ENCODE results near the gene JUND. TPM values are rescaled to one million over a fixed set of nuclear protein-coding genes. Genes with fewer than 3 reads are reported as not detected.

The JUND gene
- total RNA-seq, 2 experiments from 2014 or later, result 339 to 357 TPM

DNA sequence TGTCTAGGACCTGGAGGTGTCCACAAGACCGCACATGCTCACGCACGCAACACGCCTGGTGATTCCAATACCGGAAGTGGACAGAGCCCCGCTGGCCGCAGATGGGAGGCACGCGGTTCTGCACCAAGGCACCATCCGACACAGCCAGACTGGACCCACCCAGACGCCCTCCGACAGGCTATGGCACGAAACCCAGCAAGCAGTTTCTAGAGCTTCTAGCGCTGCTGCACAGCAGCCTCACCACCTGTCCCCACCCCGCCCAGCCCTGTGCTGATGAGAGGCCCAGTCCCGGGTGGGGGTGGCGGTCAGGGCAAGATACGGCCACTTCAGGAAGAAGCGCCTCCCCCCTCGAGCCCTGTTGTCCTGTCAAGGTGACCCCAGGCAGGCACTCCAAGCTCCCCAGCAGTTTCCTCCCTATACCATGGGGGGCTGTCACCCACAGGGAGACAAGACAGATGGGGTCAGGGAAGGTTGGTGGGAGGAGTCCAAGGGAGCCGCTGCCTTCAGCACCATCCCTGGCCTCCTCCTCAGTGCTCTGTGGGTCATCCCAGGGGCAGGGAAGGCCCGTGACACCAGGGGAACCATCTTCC is 30.2 kb upstream of the JUND start:
- CTCF ChIA-PET, result interaction anchor here (0.6 to 6.0 kb wide), 4 partner anchors 21 to 171 kb away, joined by 3 to 38 read pairs (median 4); no protein-coding TSS in a partner anchor

DNA sequence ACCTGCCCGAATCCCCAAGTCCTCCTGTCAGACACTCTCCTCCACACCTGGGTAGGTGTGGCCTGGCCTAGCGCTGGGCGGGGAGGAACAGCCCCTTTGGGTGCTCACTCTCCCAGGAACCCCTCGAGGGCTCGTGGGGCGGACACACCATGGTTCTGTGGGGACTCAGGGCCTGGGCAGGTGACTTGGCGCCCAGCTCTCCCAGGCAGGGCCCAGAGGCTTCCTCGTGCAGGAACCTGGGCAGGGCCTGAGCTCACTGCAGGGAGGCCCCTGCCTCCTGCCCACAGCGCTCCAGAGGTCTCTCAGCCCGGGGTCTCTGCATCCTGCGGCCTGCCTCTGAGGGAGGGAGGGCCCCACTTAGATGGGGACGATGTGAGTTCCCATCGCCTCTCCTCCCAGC is 29.5 kb upstream of the JUND start:
- POLR2A ChIA-PET, result interaction anchor here (2.4 kb wide), 1 partner anchor 10 kb away, joined by 11 read pairs; no protein-coding TSS in a partner anchor
- CTCF ChIA-PET, result interaction anchor here (0.8 to 6.0 kb wide), 3 partner anchors 9 to 32 kb away, joined by 3 to 38 read pairs (median 3); no protein-coding TSS in a partner anchor

More for the DNA sequence above, 30.2 kb upstream of the JUND start:
- POLR2A ChIA-PET, result interaction anchor here (2.4 kb wide), 1 partner anchor 9 kb away, joined by 11 read pairs; no protein-coding TSS in a partner anchor

DNA sequence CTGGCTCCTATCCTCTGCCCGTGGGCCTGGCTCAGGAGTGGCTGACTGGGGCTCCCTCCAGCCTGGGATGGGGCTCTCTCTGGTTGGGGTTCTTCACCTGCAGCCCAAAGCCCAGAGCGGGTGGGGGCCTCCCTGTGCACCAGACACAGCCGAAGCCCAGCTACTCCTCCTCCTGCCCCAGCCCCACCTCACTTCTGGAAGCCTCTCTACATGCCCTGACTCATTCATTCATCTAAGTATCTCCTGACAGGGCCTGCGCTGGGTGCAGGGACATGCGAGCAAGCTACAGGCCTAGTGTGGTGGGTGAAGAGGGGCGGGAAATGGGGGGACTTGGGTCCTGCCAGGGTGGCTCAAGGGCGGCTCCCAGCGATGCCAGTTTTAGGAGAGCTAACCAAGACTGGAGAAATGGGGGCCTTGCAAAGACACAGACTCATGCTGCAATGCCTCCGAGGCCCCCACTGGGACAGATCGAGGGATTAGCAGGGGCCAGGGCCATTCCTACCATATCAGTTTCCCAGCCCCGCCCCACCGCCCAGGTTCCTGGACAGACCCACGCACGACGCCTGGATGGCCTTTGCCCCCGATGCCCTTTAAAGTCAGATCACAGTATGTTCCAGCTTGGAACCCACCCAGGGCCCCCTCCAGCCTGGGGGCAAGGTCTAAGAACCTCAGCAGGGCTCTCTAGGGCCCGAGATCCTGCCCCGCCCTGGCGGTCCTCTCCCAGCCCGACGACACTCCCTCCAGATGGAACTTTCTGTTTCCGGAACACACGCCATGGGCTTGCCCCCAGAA is 28.9 kb upstream of the JUND start:
- CTCF ChIA-PET, result interaction anchor here (0.6 to 6.0 kb wide), 3 partner anchors 8 to 32 kb away, joined by 3 to 38 read pairs (median 3); no protein-coding TSS in a partner anchor
- POLR2A ChIA-PET, result interaction anchor here (0.6 to 1.0 kb wide), 2 partner anchors 30 to 35 kb away, joined by 3 to 5 read pairs; no protein-coding TSS in a partner anchor

DNA sequence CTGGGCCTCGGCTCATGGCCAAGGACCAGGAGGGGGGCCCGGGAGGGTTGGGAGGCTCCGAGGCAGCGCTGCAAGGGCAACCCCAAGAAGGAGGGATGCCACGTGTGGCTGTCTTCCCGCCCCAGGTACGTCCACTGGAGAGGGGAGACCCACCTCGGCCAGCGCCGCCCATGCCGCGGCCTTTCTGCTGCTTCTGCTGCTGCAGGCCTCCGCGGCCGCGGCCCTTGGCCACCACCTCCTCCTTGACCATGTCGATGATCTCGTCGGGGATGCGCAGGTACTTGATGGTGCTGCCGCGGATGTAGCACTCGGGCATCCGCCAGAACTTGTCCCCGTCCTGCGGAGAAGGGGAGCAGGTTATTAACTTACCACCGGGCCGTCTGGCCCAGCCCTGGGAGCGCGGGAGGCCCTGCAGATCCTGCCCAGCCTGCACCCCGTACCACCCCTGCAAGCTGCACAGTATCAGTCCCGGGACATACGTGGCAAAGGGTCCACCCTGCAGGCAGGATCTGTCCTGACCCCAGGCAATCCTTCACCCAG is 28.2 kb upstream of the JUND start:
- POLR2A ChIA-PET, result interaction anchor here (0.6 to 1.3 kb wide), 3 partner anchors 28 to 34 kb away, joined by 3 to 5 read pairs (median 4); partner anchors contain the start of gene JUND
- CTCF ChIA-PET, result interaction anchor here (6.0 kb wide), 1 partner anchor 31 kb away, joined by 38 read pairs; no protein-coding TSS in a partner anchor

DNA sequence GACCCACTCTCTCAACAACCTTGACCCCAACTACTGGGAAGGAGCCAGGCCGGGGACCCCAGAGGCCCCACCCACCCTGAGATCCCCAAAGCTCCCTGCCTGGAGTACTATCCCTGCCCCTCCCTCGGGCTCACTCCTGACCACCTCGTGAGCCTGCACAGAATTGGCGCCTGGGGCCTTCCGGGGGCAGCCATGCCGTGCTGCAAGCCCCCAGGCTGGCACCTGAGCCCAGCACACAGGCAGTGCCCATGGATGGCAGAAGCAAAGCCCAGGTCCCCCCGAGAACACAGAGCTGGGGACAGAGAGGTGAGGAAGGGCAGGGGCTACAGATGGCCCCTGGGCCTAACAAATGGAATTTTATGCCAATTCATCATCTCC is 27.5 kb upstream of the JUND start:
- ChIA-PET CTCF (interaction anchor here (1.0 to 6.0 kb wide), 2 partner anchors 27 to 30 kb away, joined by 4 to 38 read pairs; partner anchors contain the start of gene JUND), POLR2A (interaction anchor here (1.3 kb wide), 1 partner anchor 27 kb away, joined by 4 read pairs; the partner anchor contains the start of gene JUND)

DNA sequence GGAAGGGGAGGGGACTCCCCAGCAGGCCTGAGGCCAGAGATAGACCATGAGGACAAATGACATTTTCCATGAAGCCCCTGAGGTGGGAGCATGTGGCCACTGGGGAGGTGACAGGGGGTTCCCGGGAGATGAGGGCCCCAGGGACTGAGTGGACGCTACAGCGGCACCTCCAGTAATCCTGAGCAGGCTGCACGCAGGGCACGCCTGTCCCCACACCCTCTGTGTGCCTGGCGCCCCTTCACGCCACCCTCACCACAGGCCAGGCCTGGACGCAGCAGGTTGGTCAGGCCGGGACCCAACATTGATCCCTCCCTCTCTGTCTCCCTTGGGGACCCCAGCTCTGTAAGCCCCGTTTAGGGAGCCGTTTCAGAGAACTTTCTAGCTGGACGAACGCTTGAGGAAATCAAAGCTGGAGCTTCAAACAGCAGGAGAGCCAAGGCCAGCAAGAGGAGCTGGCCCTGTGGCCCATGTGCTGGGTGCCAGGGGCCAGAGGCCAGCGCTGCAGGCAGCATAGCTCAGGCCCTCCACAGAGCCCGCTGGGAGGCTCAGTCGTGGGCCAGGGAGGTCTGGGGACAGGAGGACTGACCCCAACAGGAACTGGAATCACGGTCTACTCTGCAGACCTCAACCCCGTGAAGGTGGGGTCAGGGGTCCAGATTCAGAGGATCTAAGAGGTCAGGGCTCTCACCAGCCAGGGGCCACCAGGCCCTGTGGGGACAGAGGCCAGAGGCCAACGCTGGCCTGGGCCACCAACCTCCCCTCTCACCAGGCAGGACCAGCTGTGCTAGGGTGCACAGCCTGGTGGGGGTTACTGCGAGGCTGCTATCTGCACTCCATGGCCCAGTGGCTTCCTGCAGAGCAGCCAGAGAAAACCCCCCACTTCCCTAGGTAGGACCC is 26.9 kb upstream of the JUND start:
- POLR2A ChIA-PET, result interaction anchor here (0.6 to 1.7 kb wide), 3 partner anchors 27 to 29 kb away, joined by 4 to 5 read pairs (median 4); partner anchors contain the start of gene JUND
- CTCF ChIA-PET, result interaction anchor here (1.0 to 6.0 kb wide), 4 partner anchors 11 to 30 kb away, joined by 3 to 38 read pairs (median 4); partner anchors contain the start of gene JUND

DNA sequence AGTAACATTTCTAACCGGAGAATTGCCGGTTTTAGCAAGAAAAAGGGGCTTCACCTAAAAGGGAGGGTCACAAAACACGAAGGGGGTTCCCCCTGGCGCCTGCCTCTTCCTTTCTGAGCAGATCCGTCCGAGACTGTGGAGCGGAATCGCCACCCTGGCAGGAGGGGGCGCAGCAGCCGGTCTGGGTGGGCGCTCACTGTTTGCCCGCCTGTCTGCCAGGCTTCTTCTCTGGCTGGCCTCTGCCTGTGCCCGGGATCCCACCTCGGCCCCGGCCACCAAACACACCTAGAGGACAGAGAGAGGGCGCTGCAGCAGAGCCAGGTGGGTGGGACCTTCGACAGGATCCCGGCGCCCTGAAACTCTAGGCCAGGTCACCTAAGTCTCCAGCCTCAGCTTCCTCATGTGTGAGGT is 25.9 kb upstream of the JUND start:
- ChIA-PET POLR2A (interaction anchor here (0.6 to 1.7 kb wide), 4 partner anchors 14 to 27 kb away, joined by 3 to 5 read pairs (median 4); partner anchors contain the start of gene JUND), CTCF (interaction anchor here (0.9 to 6.0 kb wide), 7 partner anchors 10 to 31 kb away, joined by 3 to 38 read pairs (median 4); no protein-coding TSS in a partner anchor)

DNA sequence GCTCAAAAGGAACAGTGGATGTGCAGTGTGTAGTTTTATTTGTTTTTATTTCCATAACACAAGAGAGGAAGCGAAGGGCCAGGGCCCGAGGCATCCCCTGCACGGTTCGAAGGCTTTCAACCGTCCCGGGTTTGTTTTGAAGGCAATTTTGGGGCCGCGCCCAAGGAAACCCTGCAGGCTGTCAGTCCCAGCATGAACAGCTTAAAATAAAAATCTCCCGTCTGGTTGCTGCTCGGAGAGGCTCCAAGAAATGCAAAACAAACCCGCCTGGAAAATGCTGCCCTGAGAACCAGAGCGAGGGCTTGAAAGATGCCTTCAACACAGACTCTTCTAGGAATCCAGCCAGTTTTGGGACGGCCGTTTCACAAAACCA is 25.5 kb upstream of the JUND start:
- ChIA-PET CTCF (interaction anchor here (0.9 to 6.0 kb wide), 7 partner anchors 10 to 31 kb away, joined by 3 to 38 read pairs (median 4); no protein-coding TSS in a partner anchor), POLR2A (interaction anchor here (0.6 to 1.7 kb wide), 4 partner anchors 14 to 27 kb away, joined by 3 to 5 read pairs (median 4); partner anchors contain the start of gene JUND)

DNA sequence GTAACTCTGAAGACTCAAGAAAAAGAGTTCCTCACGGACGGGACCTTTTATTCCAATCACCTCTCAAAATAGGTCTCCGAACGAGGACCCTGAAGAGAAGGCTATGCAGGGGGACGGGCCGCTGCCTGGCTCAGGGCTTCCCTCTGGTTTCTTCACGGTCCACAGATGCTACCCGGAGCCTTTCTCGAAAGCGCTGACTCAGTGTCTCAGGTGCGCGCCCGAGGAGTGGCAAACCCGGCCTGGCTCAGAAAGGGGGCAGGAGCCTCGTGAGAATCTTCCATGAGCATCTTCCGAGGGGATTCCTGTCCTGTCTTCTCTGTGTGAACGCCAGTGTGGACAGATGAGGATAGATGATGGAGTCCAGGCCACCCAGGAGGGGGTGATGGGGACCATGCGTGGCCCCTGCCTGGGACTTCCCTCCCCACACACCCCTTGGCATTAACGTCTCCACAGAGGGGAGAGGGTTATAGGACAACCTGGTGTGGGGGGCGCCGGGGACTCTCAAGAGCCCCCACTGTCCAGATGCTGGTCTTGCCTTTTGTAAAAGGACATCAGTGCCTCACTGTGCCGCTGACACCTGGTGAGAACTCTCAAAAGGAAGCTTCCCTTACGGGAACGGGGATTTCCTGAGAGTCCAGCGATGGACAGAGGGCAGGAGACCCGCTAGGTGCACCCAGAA is 24.9 kb upstream of the JUND start:
- ChIA-PET CTCF (interaction anchor here (0.9 to 6.0 kb wide), 9 partner anchors 11 to 32 kb away, joined by 3 to 116 read pairs (median 6); partner anchors contain the start of genes IQCN and JUND), POLR2A (interaction anchor here (0.6 to 7.0 kb wide), 5 partner anchors 13 to 26 kb away, joined by 3 to 190 read pairs (median 5); partner anchors contain the start of gene JUND)

DNA sequence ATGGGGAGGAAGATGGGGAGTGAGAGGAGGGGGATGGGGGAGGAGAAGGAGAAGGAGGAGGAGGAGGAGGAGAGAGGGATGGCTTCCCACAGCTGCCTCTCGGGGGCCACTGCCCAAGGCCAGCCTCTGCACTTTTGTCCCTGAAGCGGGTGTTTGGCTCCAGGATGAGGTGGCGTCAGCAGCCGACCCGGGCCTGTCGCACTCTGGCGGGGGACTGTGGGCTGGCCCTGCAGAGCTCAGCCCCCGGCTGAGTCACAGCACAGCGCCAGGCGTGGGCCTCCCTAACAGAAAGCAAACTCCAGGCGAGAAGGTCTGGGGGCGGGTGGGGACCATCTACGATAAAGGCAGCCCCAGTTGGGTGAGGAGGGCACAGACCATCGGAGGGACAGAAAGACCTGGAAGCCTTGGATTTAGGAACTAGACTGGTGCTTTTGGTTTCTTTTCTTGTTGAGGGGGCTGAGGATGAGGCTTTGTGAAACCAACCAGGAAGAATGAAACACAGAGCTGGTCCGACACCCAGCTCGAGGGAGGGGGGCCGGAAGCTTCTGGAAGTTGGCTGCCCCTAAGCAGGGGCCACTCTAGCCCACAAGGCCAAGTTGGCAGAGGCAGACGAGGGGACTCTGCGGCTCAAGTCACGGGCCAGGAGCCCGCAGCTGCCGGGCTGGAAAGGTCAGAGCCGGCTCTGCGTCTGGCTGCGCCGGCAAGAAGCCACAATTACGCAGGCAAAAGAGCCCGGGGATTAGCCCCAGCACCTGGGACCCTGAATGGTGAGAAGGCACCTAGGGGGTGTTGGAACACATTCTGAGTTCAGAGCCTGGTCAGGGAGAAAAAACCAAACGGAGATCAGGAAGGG is 23.3 kb upstream of the JUND start:
- ChIA-PET POLR2A (interaction anchor here (0.6 to 7.0 kb wide), 10 partner anchors 12 to 114 kb away, joined by 3 to 190 read pairs (median 6); partner anchors contain the start of genes JUND and LSM4), CTCF (interaction anchor here (0.9 to 5.6 kb wide), 10 partner anchors 12 to 54 kb away, joined by 3 to 116 read pairs (median 8); partner anchors contain the start of genes IQCN, JUND and LSM4)

DNA sequence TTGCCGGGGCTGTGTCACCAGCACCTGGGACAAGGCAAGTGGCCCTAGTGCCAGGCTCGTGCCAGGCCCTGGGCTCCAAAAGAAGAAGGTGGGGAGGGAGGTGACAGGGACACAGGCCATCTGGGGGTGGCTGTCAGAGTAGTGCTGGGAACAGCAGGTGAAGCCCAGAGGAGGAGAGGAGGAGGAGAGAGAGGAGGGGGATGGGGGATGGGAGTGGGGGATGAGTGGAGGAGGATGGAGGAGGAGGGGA is 22.7 kb upstream of the JUND start:
- POLR2A ChIA-PET, result interaction anchor here (0.6 to 7.0 kb wide), 8 partner anchors 11 to 114 kb away, joined by 3 to 190 read pairs (median 16); partner anchors contain the start of genes JUND and LSM4
- CTCF ChIA-PET, result interaction anchor here (1.4 to 5.6 kb wide), 7 partner anchors 11 to 24 kb away, joined by 4 to 116 read pairs (median 17); partner anchors contain the start of genes JUND and LSM4

DNA sequence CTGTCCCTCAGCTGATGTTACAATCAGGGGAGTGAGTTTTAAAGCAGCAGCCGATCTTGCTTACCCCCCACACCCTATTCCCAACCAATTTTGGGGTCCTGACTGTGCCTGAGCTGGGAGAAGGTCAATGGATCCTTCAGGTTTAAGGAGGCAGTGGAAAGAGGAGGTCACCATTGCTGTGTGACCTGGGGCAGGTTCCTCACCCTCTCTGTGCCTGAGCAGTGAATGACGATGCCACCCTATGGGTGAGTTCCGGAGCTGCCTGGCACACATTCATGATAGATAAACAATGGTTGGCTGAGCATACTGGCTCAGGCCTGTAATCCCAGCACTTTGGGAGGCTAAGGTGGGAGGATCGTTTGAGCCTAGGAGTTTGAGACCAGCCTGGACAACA is 20.3 kb upstream of the JUND start:
- POLR2A ChIA-PET, result interaction anchor here (0.7 to 7.0 kb wide), 3 partner anchors 9 to 21 kb away, joined by 17 to 190 read pairs (median 54); partner anchors contain the start of gene JUND
- CTCF ChIA-PET, result interaction anchor here (0.6 to 5.6 kb wide), 6 partner anchors 9 to 211 kb away, joined by 3 to 116 read pairs (median 4); partner anchors contain the start of gene JUND

DNA sequence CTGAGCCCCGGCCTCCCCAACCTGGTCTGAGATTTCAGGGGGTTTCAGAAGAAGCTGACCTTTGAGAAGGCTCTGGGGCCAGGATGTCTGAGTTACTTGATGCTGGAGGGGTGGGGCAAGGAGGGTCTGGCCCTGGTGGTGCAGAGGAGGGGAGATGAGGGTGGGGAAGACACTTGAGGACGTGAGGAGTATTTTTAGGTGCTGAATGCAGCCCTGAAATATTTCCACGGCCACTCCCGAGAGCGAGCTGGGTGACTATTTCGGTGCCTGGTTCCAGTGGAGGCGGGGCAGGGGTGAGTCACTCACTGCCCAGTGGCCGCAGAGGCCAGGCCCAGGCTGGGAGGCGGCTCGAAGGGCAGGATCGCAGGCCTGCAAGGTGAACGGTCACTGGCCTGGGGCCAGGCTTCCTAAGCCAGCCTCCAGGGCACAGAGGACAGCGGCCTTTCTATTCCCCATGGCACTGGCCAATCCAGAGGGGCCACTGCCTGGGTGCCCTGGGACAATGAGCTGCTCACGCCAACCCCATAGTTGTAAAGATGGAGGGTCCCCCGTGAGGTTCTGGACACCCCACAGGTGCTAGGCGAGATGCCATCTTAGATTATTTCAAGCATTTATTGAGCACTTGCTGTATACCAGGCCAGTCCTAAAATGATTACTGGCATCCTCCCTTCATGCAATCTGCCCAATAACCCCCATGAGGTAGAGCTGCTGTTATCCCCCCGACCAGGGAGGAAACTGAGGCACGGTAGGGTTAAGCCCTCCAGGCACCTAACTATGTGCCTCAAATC is 19.7 kb upstream of the JUND start:
- CTCF ChIA-PET, result interaction anchor here (0.6 to 5.6 kb wide), 5 partner anchors 8 to 210 kb away, joined by 3 to 116 read pairs (median 3); partner anchors contain the start of gene JUND

DNA sequence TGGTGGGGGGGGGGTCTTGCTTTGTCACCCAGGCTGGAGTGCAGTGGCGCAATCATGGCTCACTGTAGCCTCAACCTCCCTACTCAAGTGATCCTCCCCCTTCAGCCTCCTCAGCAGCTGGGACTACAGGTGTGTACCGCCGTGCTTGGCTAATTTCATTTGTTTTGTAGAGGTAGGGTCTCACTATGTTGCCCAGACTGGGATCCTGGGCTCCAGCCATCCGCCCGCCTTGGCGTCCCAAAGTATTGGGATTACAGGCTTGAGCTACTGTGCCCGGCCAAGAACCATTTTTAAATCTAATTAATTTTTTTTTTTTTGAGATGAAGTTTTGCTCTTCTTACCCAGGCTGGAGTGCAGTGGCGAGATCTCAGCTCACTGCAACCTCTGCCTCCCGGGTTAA is 18.2 kb upstream of the JUND start:
- ChIA-PET POLR2A (interaction anchor here (7.0 kb wide), 1 partner anchor 19 kb away, joined by 190 read pairs; the partner anchor contains the start of gene JUND), CTCF (interaction anchor here (1.5 kb wide), 1 partner anchor 21 kb away, joined by 10 read pairs; no protein-coding TSS in a partner anchor)

More for the DNA sequence above, 19.7 kb upstream of the JUND start:
- POLR2A ChIA-PET, result interaction anchor here (0.5 to 7.0 kb wide), 4 partner anchors 8 to 97 kb away, joined by 5 to 190 read pairs (median 30); partner anchors contain the start of genes JUND and RAB3A

DNA sequence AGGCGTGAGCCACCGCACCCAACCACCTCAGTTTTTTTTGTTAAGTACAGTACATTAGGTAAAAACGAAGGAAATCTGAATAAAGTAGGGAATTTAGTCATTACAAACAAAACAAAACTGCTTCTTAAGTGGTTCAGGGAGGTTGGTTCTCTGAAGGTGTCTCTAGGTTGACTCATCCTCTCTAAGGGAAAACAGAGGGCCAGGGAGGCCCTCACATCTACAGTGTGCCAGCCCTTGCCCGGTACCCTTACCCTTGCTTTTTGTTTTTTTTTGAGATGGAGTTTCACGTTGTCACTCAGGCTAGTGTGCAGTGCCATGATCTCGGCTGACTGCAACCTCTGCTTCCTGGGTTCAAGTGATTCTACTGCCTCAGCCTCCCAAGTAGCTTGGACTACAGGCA is 17.2 kb upstream of the JUND start:
- POLR2A ChIA-PET, result no interaction called here
- CTCF ChIA-PET, result interaction anchor here (1.4 to 1.5 kb wide), 2 partner anchors 17 to 20 kb away, joined by 6 to 7 read pairs; partner anchors contain the start of gene JUND

Measured in activated CD8-positive, alpha-beta memory T cell treated with anti-CD3 and anti-CD28 coated beads for 36 hours (primary cell).